Raji (cell line): ENCODE results near the gene RDH13.

Experiments
- POLR2A ChIP-seq: IDR thresholded peaks from 2 replicates; pipeline ENCODE4 v1.6.1; 2011; ENCODE audit warnings: low read depth, low read length, control low read depth; ENCODE audit not compliant: insufficient read depth

RDH13 gene

GRCh38 chr19:55084416-55084815 is 21.5 kb upstream of the RDH13 start:
- TF ChIP-seq POLR2A, result no peak

GRCh38 chr19:55083004-55083850 is 20.3 kb upstream of the RDH13 start:
- no peak for TF ChIP-seq POLR2A

- no peak for TF ChIP-seq POLR2A
Observed at GRCh38 chr19:55082020-55082851, 19.3 kb upstream of the RDH13 start.

- no peak for TF ChIP-seq POLR2A
Observed at GRCh38 chr19:55081770-55082019, 18.7 kb upstream of the RDH13 start.

GRCh38 chr19:55080968-55081769 is 18.2 kb upstream of the RDH13 start:
- TF ChIP-seq POLR2A, result no peak

GRCh38 chr19:55080121-55080967 is 17.4 kb upstream of the RDH13 start:
- TF ChIP-seq POLR2A, result no peak

GRCh38 chr19:55079400-55080038 is 16.6 kb upstream of the RDH13 start:
- TF ChIP-seq POLR2A, result no peak

GRCh38 chr19:55078996-55079395 is 16.0 kb upstream of the RDH13 start:
- no peak for TF ChIP-seq POLR2A

GRCh38 chr19:55077106-55077505 is 14.2 kb upstream of the RDH13 start:
- no peak for TF ChIP-seq POLR2A

- TF ChIP-seq POLR2A, result no peak
Observed at GRCh38 chr19:55076321-55076720, 13.4 kb upstream of the RDH13 start.

- no peak for TF ChIP-seq POLR2A
Observed at GRCh38 chr19:55075371-55075998, 12.5 kb upstream of the RDH13 start, which contains the start of gene EPS8L1. Gene EPS8L1 (plus strand): TSS chr19:55075869. CDS start chr19:55076445, 576 bp downstream.

- no peak for TF ChIP-seq POLR2A
Observed at GRCh38 chr19:55071913-55072312, 9.0 kb upstream of the RDH13 start.

GRCh38 chr19:55071129-55071502 is 8.2 kb upstream of the RDH13 start:
- TF ChIP-seq POLR2A, result no peak
